PFSK-1 (cell line): ENCODE results near the gene MSS51.

Experiments used
- FOXP2 ChIP-seq: optimal IDR thresholded peaks from 2 replicates; pipeline ENCODE3; 2011; ENCODE audit warnings: borderline replicate concordance, control low read depth, inconsistent platforms; ENCODE audit not compliant: insufficient read depth; ENCODE audit errors: extremely low read length, extremely low read depth
- POLR2AphosphoS5 ChIP-seq: IDR thresholded peaks from 2 replicates; pipeline ENCODE4 v1.6.1; 2012; ENCODE audit warnings: low read depth, mild to moderate bottlenecking, control low read depth, low read length, moderate library complexity
- REST ChIP-seq, 2 experiments: IDR thresholded peaks; 2 replicates each; pipeline versions ENCODE4 v1.6.1 to v1.8.0; 2011 to 2012; ENCODE audit warnings: low read depth in 2 of 2, low read length in 2 of 2, control low read depth in 1 of 2, inconsistent platforms in 1 of 2, mild to moderate bottlenecking in 1 of 2, moderate library complexity in 1 of 2; ENCODE audit not compliant: insufficient read depth in 1 of 2
- TAF1 ChIP-seq: IDR thresholded peaks from 2 replicates; pipeline ENCODE4 v1.6.1; 2012; ENCODE audit warnings: low read length, control low read depth, borderline replicate concordance; ENCODE audit not compliant: insufficient read depth

- TF ChIP-seq POLR2AphosphoS5 (no peak), TAF1 (no peak), REST (IDR thresholded peaks at IDR 0.05; ENCODE audit: insufficient read depth in 1 of 2, low read depth in 2 of 2, low read length in 2 of 2) (no peak), FOXP2 (no peak)
Observed at GRCh38 chr10:73426318-73426717, 7.0 kb downstream of the MSS51 start.
